GM18508 (cell line): ENCODE results near the gene VAMP3.

Experiments used
- ATAC-seq: cut with Tn5 transposase; IDR thresholded peaks from one replicate; pipeline ENCODE4 v1.9.1; 2021; ENCODE audit warnings: moderate number of reproducible peaks; ENCODE audit not compliant: insufficient read depth, unreplicated experiment

Gene VAMP3

DNA sequence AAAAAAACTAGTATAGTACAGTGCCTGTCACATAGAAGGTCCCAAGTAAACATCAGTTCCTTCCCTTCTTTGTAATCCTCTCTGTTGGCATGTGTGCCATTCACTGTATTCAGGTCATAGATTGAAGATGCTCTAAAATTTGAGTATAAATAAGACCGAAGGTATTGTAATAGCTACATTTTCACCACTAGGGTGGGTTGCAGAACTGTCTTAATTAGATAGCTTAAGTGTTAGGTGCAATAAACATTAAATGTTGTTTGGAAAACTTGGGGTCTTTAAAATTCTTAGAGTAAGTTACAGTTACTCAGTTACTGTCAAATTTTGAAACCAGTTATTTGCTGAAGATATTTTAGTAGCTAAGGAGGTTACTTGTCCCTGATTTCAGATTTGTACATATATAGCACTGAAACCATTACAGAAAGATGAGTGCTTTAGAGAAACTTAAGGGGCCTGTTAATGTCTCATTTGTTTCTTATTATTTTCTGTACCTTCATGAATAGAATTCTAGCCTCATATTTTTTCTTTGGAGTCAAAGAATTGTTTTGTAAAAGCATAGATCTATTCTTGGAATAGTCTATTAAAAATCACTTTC, 37.3 kb downstream of the VAMP3 start:
- ATAC-seq, result no peak

DNA sequence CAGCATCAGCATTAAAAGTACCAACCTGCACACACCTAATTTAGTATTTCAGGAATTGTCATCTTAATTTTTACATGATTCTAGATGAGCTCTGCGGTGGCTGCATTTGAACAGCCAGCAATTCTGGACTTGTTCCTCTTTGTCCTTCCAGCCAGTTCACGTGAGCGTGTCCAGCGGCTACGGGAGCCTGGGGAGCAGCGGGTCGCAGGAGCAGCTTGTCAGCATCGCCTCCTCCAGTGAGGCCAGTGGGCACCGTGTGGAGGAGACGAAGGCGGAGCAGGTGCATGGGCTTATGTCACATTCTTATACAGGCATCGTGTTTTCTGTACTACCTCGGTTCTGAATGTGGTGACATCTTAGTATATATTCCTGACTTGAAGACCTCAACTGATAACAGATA, 38.6 kb downstream of the VAMP3 start:
- no peak for ATAC-seq

- no peak for ATAC-seq
These were observed 39.3 kb downstream of the VAMP3 start for GRCh38 chr1:7810395-7810794.

- no peak for ATAC-seq
These were observed 40.4 kb downstream of the VAMP3 start for GRCh38 chr1:7811476-7811875.

- ATAC-seq, result no peak
These were observed 42.7 kb downstream of the VAMP3 start for GRCh38 chr1:7813677-7814373.

DNA sequence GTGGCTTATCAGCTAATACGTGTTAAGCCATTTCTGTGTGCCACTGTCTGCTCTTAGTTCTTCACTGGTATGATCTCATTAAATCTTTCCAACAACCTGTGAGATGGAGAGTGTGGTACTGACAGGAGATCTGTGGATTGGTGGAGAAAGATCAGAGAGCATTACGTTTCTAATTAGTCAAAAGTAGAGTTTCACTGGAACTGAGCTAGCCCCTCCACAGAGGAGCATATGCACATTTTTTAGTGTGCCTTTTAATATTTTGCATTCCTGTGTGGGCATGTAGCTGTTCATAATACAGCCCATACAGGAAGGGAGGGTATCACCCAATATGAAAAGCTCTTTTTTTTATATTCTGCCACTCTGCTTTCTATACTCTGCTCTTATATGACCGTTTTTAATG, 50.2 kb downstream of the VAMP3 start:
- no peak for ATAC-seq

DNA sequence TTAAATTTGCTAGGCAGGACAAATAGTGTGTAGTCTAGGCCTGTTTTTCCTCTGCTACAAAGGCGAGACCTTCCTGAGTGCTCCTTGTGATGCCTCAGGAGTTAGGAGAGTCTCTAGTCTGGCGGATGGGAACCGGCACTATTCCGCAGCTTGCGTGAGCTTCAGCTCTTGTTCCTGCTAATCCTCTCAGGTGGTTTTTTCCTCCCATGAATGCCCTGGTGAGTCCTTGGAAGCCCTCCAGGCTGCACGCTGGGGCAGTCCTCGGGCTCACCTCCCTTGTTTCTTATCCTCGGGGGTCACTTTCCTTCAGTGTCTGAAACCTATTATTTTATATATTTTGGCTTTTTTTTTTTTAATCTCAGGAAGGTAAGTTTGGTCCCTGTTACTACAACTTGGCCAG, 53.6 kb downstream of the VAMP3 start:
- no peak for ATAC-seq

- no peak for ATAC-seq
These were observed 55.3 kb downstream of the VAMP3 start for GRCh38 chr1:7826363-7826762.

GRCh38 chr1:7827126-7827955, 56.2 kb downstream of the VAMP3 start:
- no peak for ATAC-seq
